Endothelial cell of umbilical vein (primary cell): ENCODE data around the gene HBQ1. TPM values are rescaled to one million over a fixed set of nuclear protein-coding genes. Genes with fewer than 3 reads are reported as not detected.

Source experiments
- BruUV-seq: library from RNA; stranded (reverse); fragments of 400-500 nt; replicated peaks from 2 replicates; lab custom pipeline; 2021; lab: Mats Ljungman, UMichigan
- CTCF ChIA-PET: fragments of 300-600, 350-600 bp; sonication (Branson Sonifier 250); formaldehyde crosslinking; loops from one replicate; lab custom pipeline; 2021; ENCODE audit warnings: antibody characterized with exemption, inconsistent platforms; lab: Charles Lee
- POLR2A ChIA-PET: fragments of 300-600, 350-600 bp; sonication (Branson Sonifier 250); formaldehyde crosslinking; loops from one replicate; lab custom pipeline; 2021; ENCODE audit warnings: antibody characterized with exemption, inconsistent platforms; lab: Charles Lee
- DNase-seq: peaks from one replicate; pipeline ENCODE4 v3.0.0-alpha.2; 2011; ENCODE audit warnings: low read depth, low spot score
- FAIRE-seq: peaks from 2 replicates; lab custom pipeline; 2011; peaks lifted over from hg19 to GRCh38; lab: Jason Lieb, UNC
- H2AFZ ChIP-seq: 2 replicates; pipeline ENCODE4 v1.6.0; 2012; ENCODE audit warnings: low read depth, low read length, control low read depth, inconsistent platforms
- H3K27ac ChIP-seq: 2 replicates; pipeline ENCODE4 v1.5.1; 2011; ENCODE audit warnings: low read depth, mild to moderate bottlenecking, control low read depth, low read length, moderate library complexity; ENCODE audit not compliant: insufficient read depth
- H3K27me3 ChIP-seq, 2 experiments: 2 replicates each; pipeline versions ENCODE4 v1.6.0 to v1.6.1; 2011; ENCODE audit warnings: low read length in 2 of 2, mixed read lengths in 1 of 2; ENCODE audit not compliant: control insufficient read depth in 2 of 2, insufficient read depth in 2 of 2
- H3K36me3 ChIP-seq, 2 experiments: 2 replicates in 1 of 2; 3 replicates in 1 of 2; pipeline ENCODE4 v1.5.1; 2011; ENCODE audit warnings: low read length in 2 of 2, mild to moderate bottlenecking in 1 of 2, moderate library complexity in 1 of 2; ENCODE audit not compliant: control insufficient read depth in 2 of 2, insufficient read depth in 2 of 2; ENCODE audit errors: extremely low read depth in 1 of 2
- H3K4me1 ChIP-seq: 3 replicates; pipeline ENCODE4 v1.5.1; 2011; ENCODE audit warnings: mild to moderate bottlenecking, low read length; ENCODE audit not compliant: control insufficient read depth, insufficient read depth; ENCODE audit errors: extremely low read depth
- H3K4me2 ChIP-seq: 2 replicates; pipeline ENCODE4 v1.6.1; 2011; ENCODE audit warnings: low read length, control low read depth, mixed read lengths; ENCODE audit not compliant: insufficient read depth
- H3K4me3 ChIP-seq, 3 experiments: fragments of 200-600 bp in 1 of 3; sonication (generic), shearing (Covaris generic) in 1 of 3; replicated peaks in 1 of 3; 2 replicates each; pipeline ENCODE4 v1.5.1; 2011 to 2016; ENCODE audit warnings: control low read depth in 3 of 3, low read length in 3 of 3, mild to moderate bottlenecking in 2 of 3, inconsistent platforms in 1 of 3, low read depth in 1 of 3, moderate library complexity in 1 of 3; ENCODE audit not compliant: insufficient read depth in 1 of 3
- H3K79me2 ChIP-seq: 2 replicates; pipeline ENCODE4 v1.6.0; 2012; ENCODE audit warnings: low read length, inconsistent platforms; ENCODE audit not compliant: control insufficient read depth, insufficient read depth
- H3K9ac ChIP-seq: replicated peaks from 2 replicates; pipeline ENCODE3; 2011; ENCODE audit warnings: low read length, control low read depth; ENCODE audit not compliant: insufficient read depth; ENCODE audit errors: extremely low read depth
- H3K9me1 ChIP-seq: replicated peaks from 3 replicates; pipeline ENCODE4 v1.6.0; 2011; ENCODE audit warnings: mild to moderate bottlenecking, low read length; ENCODE audit not compliant: control insufficient read depth, insufficient read depth; ENCODE audit errors: extremely low read depth
- H3K9me3 ChIP-seq: replicated peaks from 2 replicates; pipeline ENCODE4 v1.5.1; 2012; ENCODE audit warnings: low read length, inconsistent platforms; ENCODE audit not compliant: control insufficient read depth, insufficient read depth
- H4K20me1 ChIP-seq: replicated peaks from 2 replicates; pipeline ENCODE3; 2011; ENCODE audit warnings: mild to moderate bottlenecking, low read length; ENCODE audit not compliant: control insufficient read depth, insufficient read depth; ENCODE audit errors: extremely low read depth
- CTCF ChIP-seq, 2 donors: IDR thresholded peaks; 1 replicate in 1 of 2; 2 replicates in 1 of 2; pipeline ENCODE4 v1.5.1; 2011; ENCODE audit warnings: low read length in 2 of 2, mild to moderate bottlenecking in 2 of 2, moderate library complexity in 2 of 2, control low read depth in 1 of 2, inconsistent platforms in 1 of 2, low read depth in 1 of 2; ENCODE audit not compliant: insufficient read depth in 1 of 2; ENCODE audit errors: extremely low read depth in 1 of 2
- EZH2 ChIP-seq: IDR thresholded peaks from 2 replicates; pipeline ENCODE4 v1.6.1; 2012; ENCODE audit warnings: borderline replicate concordance, low read depth, mild to moderate bottlenecking, moderate library complexity, low read length, inconsistent platforms; ENCODE audit not compliant: severe bottlenecking
- GATA2 ChIP-seq: IDR thresholded peaks from 2 replicates; pipeline ENCODE4 v1.7.0; 2011; ENCODE audit warnings: low read depth, mild to moderate bottlenecking, moderate library complexity, mixed read lengths, low read length; ENCODE audit not compliant: insufficient read length, insufficient read depth
- JUN ChIP-seq: IDR thresholded peaks from 2 replicates; pipeline ENCODE4 v1.6.1; 2011; ENCODE audit warnings: borderline replicate concordance, low read depth; ENCODE audit not compliant: insufficient read length, insufficient read depth
- MAX ChIP-seq: IDR thresholded peaks from 2 replicates; pipeline ENCODE4 v1.6.1; 2011; ENCODE audit not compliant: insufficient read depth, insufficient read length
- MYC ChIP-seq: IDR thresholded peaks from one replicate; pipeline ENCODE4 v1.6.1; 2011; ENCODE audit warnings: mild to moderate bottlenecking, low read depth, low read length
- POLR2A ChIP-seq: IDR thresholded peaks from 2 replicates; pipeline ENCODE4 v1.6.1; 2012; ENCODE audit warnings: low read depth, mild to moderate bottlenecking, control low read depth, low read length
- POLR2AphosphoS5 ChIP-seq: IDR thresholded peaks from 2 replicates; pipeline ENCODE4 v1.6.1; 2012; ENCODE audit warnings: low read depth, mild to moderate bottlenecking, control low read depth, low read length, moderate library complexity; ENCODE audit not compliant: insufficient read depth
- dilution Hi-C: fragments of 300-500 bp; cut with MboI; formaldehyde crosslinking; loops from one replicate; pipeline ENCODE4 v1.15.0; 2019; ENCODE audit warnings: low sequenced_read_pairs; ENCODE audit not compliant: extremely low pct_ligation_motif_present
- intact Hi-C: fragments of 100-400 bp; cut with micrococcal nuclease; formaldehyde crosslinking; loops from one replicate; pipeline ENCODE4 v1.10.0; 2022
- polyA plus RNA-seq, 4 experiments: library from polyadenylated mRNA; depleted of rRNA in 3 of 4; stranded (reverse) in 3 of 4; unstranded in 1 of 4; fragments of >200 nt; gene quantifications; 2 replicates each; pipeline versions ENCODE4 v1.2.1 to v1.2.3, GENCODE V29; 2011 to 2012; ENCODE audit warnings: missing spikeins in 1 of 4
- total RNA-seq: library from RNA; stranded (reverse); gene quantifications from 2 replicates; pipeline ENCODE4 v1.2.3, GENCODE V29; 2021

The HBQ1 gene
- total and polyA plus RNA-seq, 2 donors (not counting 3 experiments of a cell fraction or from before 2014, with no cell fraction given) = 0.75 TPM; not detected in 1

- FAIRE-seq (no peak), DNase-seq (no peak)
- Histone ChIP-seq H3K9me1 (no peaks in the 10 kb centered on the region), H2AFZ (no peak overlapping the region), H4K20me1 (no peaks in the 10 kb centered on the region), H3K79me2 (no peaks in the 10 kb centered on the region), H3K9ac (no peak overlapping the region), H3K4me2 (no peak overlapping the region), H3K4me1 (no peaks in the 10 kb centered on the region), H3K27ac (no peak overlapping the region), H3K27me3 (peaks cover 0 to 2% of the 10 kb centered on the region in 2 experiments), H3K36me3 (no peaks in the 10 kb centered on the region), H3K4me3 (no peak overlapping the region), H3K9me3 (no peaks in the 10 kb centered on the region)
- dilution Hi-C loops (no loop called here), intact Hi-C loops (no loop called here)
- no TSS peak for BruUV-seq
- POLR2A ChIA-PET = no interaction called here
- no peak for TF ChIP-seq MYC
- TF ChIP-seq MAX = no peak
- no peak for TF ChIP-seq EZH2
- no peak for TF ChIP-seq POLR2AphosphoS5
- no peak for TF ChIP-seq POLR2A
- no peak for TF ChIP-seq CTCF (IDR thresholded peaks at IDR 0.05; ENCODE audit: extremely low read depth in 1 of 2, insufficient read depth in 1 of 2, low read depth in 1 of 2, low read length in 2 of 2)
- no peak for TF ChIP-seq GATA2
- no peak for TF ChIP-seq JUN
- CTCF ChIA-PET = interaction anchor here (0.9 to 1.0 kb wide), 2 partner anchors 42 to 52 kb away, joined by 3 to 5 read pairs; no protein-coding TSS in a partner anchor
Measured at GRCh38 chr16:149024-149660, 31.1 kb upstream of the HBQ1 start.
